HG03469 (cell line): Measurements from ENCODE around the gene FUT8.

Experiments used
- ATAC-seq: cut with Tn5 transposase; IDR thresholded peaks from one replicate; pipeline ENCODE4 v1.9.1; 2021; ENCODE audit warnings: mild to moderate bottlenecking, moderate library complexity, moderate number of reproducible peaks; ENCODE audit not compliant: unreplicated experiment

Gene FUT8

GRCh38 chr14:65792208-65792905 lies 379.8 kb downstream of the FUT8 start:
- no peak for ATAC-seq
